K562 (cell line): ENCODE data around the gene HMGA1. TPM values are rescaled to one million over a fixed set of nuclear protein-coding genes. Genes with fewer than 3 reads are reported as not detected.
A peak's percentile ranks its signal among the peaks of the same experiment; 100 is the strongest.

Experiments used
- ATAC-seq: fragments of 200-7000 bp; cut with Tn5 transposase; 3 replicates; pipeline ENCODE4 v1.9.1; 2020; ENCODE audit warnings: moderate library complexity
- BruUV-seq: library from RNA; stranded (reverse); fragments of 400-500 nt; replicated peaks from 2 replicates; lab custom pipeline; 2021; lab: Mats Ljungman, UMichigan
- CTCF ChIA-PET: fragments of 300-600 bp; formaldehyde crosslinking; extraction: SDS; loops from one replicate; lab custom pipeline; 2021; ENCODE audit warnings: low intra/inter-chr PET ratio; lab: Yijun Ruan, JAX
- POLR2A ChIA-PET: fragments of 300-600, 350-650 bp; sonication (Branson Sonifier 250); formaldehyde crosslinking; extraction: SDS; loops from one replicate; lab custom pipeline; 2021; ENCODE audit warnings: antibody characterized with exemption, inconsistent platforms; lab: Yijun Ruan, JAX
- DNase-seq, 4 experiments: peaks; one replicate each; pipeline versions ENCODE4 v3.0.0 to v3.0.0-alpha.2; 2011 to 2018; ENCODE audit warnings: low spot score in 3 of 4, mixed read lengths in 3 of 4; ENCODE audit errors: extremely low read depth in 1 of 4
- FAIRE-seq: peaks from 2 replicates; lab custom pipeline; 2011; peaks lifted over from hg19 to GRCh38; lab: Jason Lieb, UNC
- H2AFZ ChIP-seq: 2 replicates; pipeline ENCODE4 v1.6.0; 2011; ENCODE audit warnings: low read depth, low read length, control low read depth, inconsistent platforms
- H3K27ac ChIP-seq: fragments of 200-600 bp; 3 replicates; pipeline ENCODE4 v1.8.0; 2011; ENCODE audit warnings: low read depth, mild to moderate bottlenecking, control low read depth, inconsistent platforms, low read length, moderate library complexity, mixed read lengths; ENCODE audit errors: extremely low read depth
- H3K27me3 ChIP-seq, 2 experiments: fragments of 300-600 bp in 1 of 2; 2 replicates in 1 of 2; 3 replicates in 1 of 2; pipeline versions ENCODE4 v1.6.0 to v1.8.0; 2011; ENCODE audit warnings: inconsistent platforms in 2 of 2, low read length in 2 of 2, mild to moderate bottlenecking in 1 of 2, mixed read lengths in 1 of 2, moderate library complexity in 1 of 2; ENCODE audit not compliant: control insufficient read depth in 2 of 2, insufficient read depth in 2 of 2
- H3K36me3 ChIP-seq: fragments of 300-600 bp; 3 replicates; pipeline ENCODE4 v1.8.0; 2011; ENCODE audit warnings: mild to moderate bottlenecking, low read length, inconsistent platforms; ENCODE audit not compliant: control insufficient read depth, insufficient read depth
- H3K4me1 ChIP-seq, 2 experiments: fragments of 200-600 bp in 1 of 2; replicated peaks in 1 of 2; 2 replicates in 1 of 2; 3 replicates in 1 of 2; pipeline versions ENCODE4 v1.5.1 to v1.8.0; 2011; ENCODE audit warnings: inconsistent platforms in 2 of 2, low read length in 2 of 2, mild to moderate bottlenecking in 1 of 2, mixed read lengths in 1 of 2, moderate library complexity in 1 of 2; ENCODE audit not compliant: control insufficient read depth in 2 of 2, insufficient read depth in 2 of 2
- H3K4me2 ChIP-seq: 2 replicates; pipeline ENCODE4 v1.6.1; 2011; ENCODE audit warnings: low read length, control low read depth, inconsistent platforms, mixed read lengths; ENCODE audit not compliant: insufficient read depth
- H3K4me3 ChIP-seq: fragments of 200-600 bp; sonication (generic), shearing (Covaris generic); 2 replicates; pipeline ENCODE4 v1.5.1; 2016; ENCODE audit warnings: control low read depth, inconsistent platforms
- H3K79me2 ChIP-seq: fragments of 200-600 bp; 3 replicates; pipeline ENCODE4 v1.8.0; 2011; ENCODE audit warnings: low read length, inconsistent platforms; ENCODE audit not compliant: control insufficient read depth, insufficient read depth
- H3K9ac ChIP-seq, 2 experiments: 2 replicates each; pipeline versions ENCODE4 v1.6.0 to v1.6.1; 2011; ENCODE audit warnings: low read depth in 2 of 2, low read length in 2 of 2, control low read depth in 1 of 2, inconsistent platforms in 1 of 2, mild to moderate bottlenecking in 1 of 2, mixed read lengths in 1 of 2; ENCODE audit not compliant: insufficient read depth in 1 of 2
- H3K9me1 ChIP-seq: one replicate; pipeline ENCODE4 v1.6.0; 2011; ENCODE audit warnings: inconsistent platforms, mild to moderate bottlenecking, low read length, moderate library complexity; ENCODE audit not compliant: control insufficient read depth, insufficient read depth
- H3K9me3 ChIP-seq: replicated peaks from 2 replicates; pipeline ENCODE4 v1.5.1; 2011; ENCODE audit warnings: low read depth, low read length, inconsistent platforms; ENCODE audit not compliant: control insufficient read depth, insufficient read depth
- H4K20me1 ChIP-seq: replicated peaks from 2 replicates; pipeline ENCODE4 v1.6.1; 2011; ENCODE audit warnings: low read length, inconsistent platforms, mixed read lengths; ENCODE audit not compliant: control insufficient read depth, insufficient read depth
- BCOR ChIP-seq: fragments of 450-650 bp; IDR thresholded peaks from 2 replicates; pipeline ENCODE4 v1.6.1; 2016
- CBX1 ChIP-seq: sonication (generic); IDR thresholded peaks from 2 replicates; pipeline ENCODE4 v1.6.1; 2016; ENCODE audit warnings: antibody characterized with exemption, low read depth, mild to moderate bottlenecking
- EHMT2 ChIP-seq: fragments of 450-650 bp; IDR thresholded peaks from 2 replicates; pipeline ENCODE4 v1.6.1; 2018; ENCODE audit warnings: antibody characterized with exemption
- HBP1 ChIP-seq: fragments of 450-650 bp; formaldehyde crosslinking; IDR thresholded peaks from 2 replicates; pipeline ENCODE4 v1.4.0; 2022; ENCODE audit warnings: missing genetic modification characterization
- JUND ChIP-seq, 2 experiments: IDR thresholded peaks; 2 replicates in 1 of 2; 3 replicates in 1 of 2; pipeline ENCODE4 v1.6.1; 2011; ENCODE audit warnings: borderline replicate concordance in 2 of 2, low read depth in 2 of 2, low read length in 2 of 2, improper control_type of control experiment in 1 of 2, missing biosample characterization in 1 of 2, missing genetic modification characterization in 1 of 2, missing genetic modification reagents in 1 of 2
- KLF13 ChIP-seq: fragments of 450-650 bp; IDR thresholded peaks from 2 replicates; pipeline ENCODE4 v1.6.1; 2016; ENCODE audit warnings: missing genetic modification characterization, low read depth, mild to moderate bottlenecking, missing compliant biosample characterization, moderate library complexity, borderline replicate concordance
- NCOR1 ChIP-seq: fragments of 450-650 bp; IDR thresholded peaks from 2 replicates; pipeline ENCODE4 v1.6.1; 2016; ENCODE audit warnings: mild to moderate bottlenecking, moderate library complexity
- SMAD4 ChIP-seq: fragments of 250-450 bp; sonication (Bioruptor Pico); conservative IDR thresholded peaks from 2 replicates; pipeline ENCODE4 v1.8.0; 2021; ENCODE audit warnings: inconsistent platforms, mild to moderate bottlenecking, moderate library complexity
- SMARCA5 ChIP-seq: fragments of 450-650 bp; IDR thresholded peaks from 2 replicates; pipeline ENCODE4 v1.6.1; 2016
- TRIM24 ChIP-seq, 2 experiments: fragments of 450-650 bp; IDR thresholded peaks; 2 replicates each; pipeline ENCODE4 v1.6.1; 2016
- TRIM28 ChIP-seq: fragments of 450-650 bp; IDR thresholded peaks from 2 replicates; pipeline ENCODE4 v1.6.1; 2017
- ZNF280A ChIP-seq: fragments of 450-650 bp; IDR thresholded peaks from 2 replicates; pipeline ENCODE4 v1.6.1; 2018; ENCODE audit warnings: mild to moderate bottlenecking, low read depth; ENCODE audit not compliant: partially characterized antibody
- ZNF639 ChIP-seq, 2 experiments: fragments of 200-800 bp in 1 of 2; sonication (Bioruptor generic) in 1 of 2; sonication (generic) in 1 of 2; formaldehyde crosslinking in 1 of 2; IDR thresholded peaks in 1 of 2; conservative IDR thresholded peaks in 1 of 2; 2 replicates each; pipeline versions ENCODE4 v1.5.0 to v1.6.1; 2016 to 2020; ENCODE audit warnings: missing compliant biosample characterization in 1 of 2, missing genetic modification characterization in 1 of 2, missing genetic modification reagents in 1 of 2
- WGBS: fragments of 100-300 bp; shearing (Covaris generic); methylation state at CpG from one replicate; pipeline ENCODE4 v1.1.6; 2016; ENCODE audit warnings: low coverage, mixed read lengths; ENCODE audit not compliant: insufficient coverage; ENCODE audit errors: missing lambda C conversion rate; 5-methylcytosine and 5-hydroxymethylcytosine counted together
- in situ Hi-C: fragments of 300-500 bp; cut with MboI; formaldehyde crosslinking; loops from 4 replicates; pipeline ENCODE4 v1.15.0; 2018; ENCODE audit warnings: inconsistent platforms, mixed read lengths
- intact Hi-C: fragments of 100-400 bp; cut with micrococcal nuclease; formaldehyde crosslinking; loops from 2 replicates; pipeline ENCODE4 v1.14.2; 2022
- polyA plus RNA-seq, 8 experiments: library from polyadenylated mRNA; depleted of rRNA in 4 of 8; stranded (reverse) in 5 of 8; unstranded in 3 of 8; fragments of >200 nt; fragmentation: Nextera tagmentation in 2 of 8; fragmentation: Illumina TruSeq in 1 of 8; extraction: Ambion mirVana in 2 of 8; extraction: Trizol in 1 of 8; gene quantifications; 2 replicates each; pipeline versions ENCODE4 v1.2.1 to v1.2.3, GENCODE V29; 2011 to 2014; ENCODE audit warnings: inconsistent platforms in 1 of 8, missing spikeins in 1 of 8
- total RNA-seq, 7 experiments: library from RNA; depleted of rRNA in 6 of 7; stranded (reverse); fragments of >200 nt in 6 of 7; fragmentation: Illumina TruSeq in 2 of 7; extraction: Trizol in 2 of 7; gene quantifications; 2 replicates each; pipeline versions ENCODE4 v1.2.1 to v1.2.3, GENCODE V29; 2011 to 2021; ENCODE audit warnings: low replicate concordance in 1 of 7
- TF ChIP-seq, protein P1 (sequence below): fragments of 250-450 bp; sonication (Bioruptor Pico); IDR thresholded peaks from 2 replicates; pipeline ENCODE4 v1.4.0; 2020; ENCODE audit warnings: mild to moderate bottlenecking, moderate library complexity

The HMGA1 gene
- total and polyA plus RNA-seq, 9 of the 15 experiments (the other 6 are each of a cell fraction or from before 2014, with no cell fraction given), result 27.8 to 1,947 (median 594) TPM

GRCh38 chr6:34202329-34203201, 34.1 kb upstream of the HMGA1 start:
- H3K27ac ChIP-seq, result no peak overlapping the region
- no peaks in the 10 kb centered on the region for H4K20me1 ChIP-seq
- no peaks in the 10 kb centered on the region for H3K27me3 ChIP-seq
- no peaks in the 10 kb centered on the region for H3K36me3 ChIP-seq
- in situ Hi-C loops, result no loop called here
- H3K9me3 ChIP-seq, result peaks cover 2% of the 10 kb centered on the region; the same call in 1 of the 2 replicates
- peak overlapping the region; percentile 66 for H2AFZ ChIP-seq
- ATAC-seq (peak; percentile 81), DNase-seq (peak in 3 of 4 experiments; percentile 55 to 74 (median 71)), FAIRE-seq (no peak)
- no peaks in the 10 kb centered on the region for H3K79me2 ChIP-seq
- ChIA-PET CTCF (interaction anchor here (0.8 kb wide), 1 partner anchor 407 kb away, joined by 3 read pairs; no protein-coding TSS in a partner anchor), POLR2A (interaction anchor here (0.6 to 1.5 kb wide), 4 partner anchors 12 to 918 kb away, joined by 3 to 6 read pairs (median 4); no protein-coding TSS in a partner anchor)
- H3K4me2 ChIP-seq, result no peak overlapping the region
- 35% methylated on average over 20 of the region's 20 CpGs for WGBS
- intact Hi-C loops, result no loop called here
- H3K4me1 ChIP-seq, result peaks cover 3 to 14% of the 10 kb centered on the region in 2 experiments; a peak in 3 of 5 replicates
- peak overlapping the region in 1 of 2 experiments; percentile 6; a peak in 1 of 4 replicates for H3K9ac ChIP-seq
- H3K9me1 ChIP-seq, result no peaks in the 10 kb centered on the region
- no TSS peak for BruUV-seq
- no peak overlapping the region for H3K4me3 ChIP-seq
- TF ChIP-seq SMARCA5 (no peak), CBX1 (peak; percentile 22; the same call in 1 of the 2 replicates), SMAD4 (CRISPR knock-in tag) (no peak), ZNF280A (peak; percentile 72), NCOR1 (no peak), TRIM24 (IDR thresholded peaks at IDR 0.05) (peak in 1 of 2 experiments; percentile 47; a peak in 1 of 4 replicates), EHMT2 (no peak), ZNF639 (CRISPR knock-in tag; conservative IDR thresholded peaks at IDR 0.05 in 1 of 2, IDR thresholded peaks at IDR 0.05 in 1 of 2) (no peak), JUND (IDR thresholded peaks at IDR 0.05; ENCODE audit: borderline replicate concordance, low read depth, low read length) (no peak), JUND (tag; IDR thresholded peaks at IDR 0.05; ENCODE audit: borderline replicate concordance, low read depth, low read length) (no peak), HBP1 (CRISPR knock-in tag) (no peak), TRIM28 (peak; percentile 82), BCOR (no peak), KLF13 (tag) (no peak)
- TF ChIP-seq, protein P1, sequence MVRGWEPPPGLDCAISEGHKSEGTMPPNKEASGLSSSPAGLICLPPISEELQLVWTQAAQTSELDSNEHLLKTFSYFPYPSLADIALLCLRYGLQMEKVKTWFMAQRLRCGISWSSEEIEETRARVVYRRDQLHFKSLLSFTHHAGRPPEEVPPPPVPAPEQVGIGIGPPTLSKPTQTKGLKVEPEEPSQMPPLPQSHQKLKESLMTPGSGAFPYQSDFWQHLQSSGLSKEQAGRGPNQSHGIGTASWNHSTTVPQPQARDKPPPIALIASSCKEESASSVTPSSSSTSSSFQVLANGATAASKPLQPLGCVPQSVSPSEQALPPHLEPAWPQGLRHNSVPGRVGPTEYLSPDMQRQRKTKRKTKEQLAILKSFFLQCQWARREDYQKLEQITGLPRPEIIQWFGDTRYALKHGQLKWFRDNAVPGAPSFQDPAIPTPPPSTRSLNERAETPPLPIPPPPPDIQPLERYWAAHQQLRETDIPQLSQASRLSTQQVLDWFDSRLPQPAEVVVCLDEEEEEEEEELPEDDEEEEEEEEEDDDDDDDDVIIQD (CRISPR knock-in tag), result no peak
